Retinal pigment epithelial cell (primary cell): ENCODE measurements around the gene GYS2.

Source experiments
- DNase-seq: peaks from one replicate; pipeline ENCODE4 v3.0.0-alpha.2; 2010; ENCODE audit warnings: low read depth
- H3K4me3 ChIP-seq: 2 replicates; pipeline ENCODE4 v1.5.1; 2011; ENCODE audit warnings: mild to moderate bottlenecking, low read length, control low read depth, moderate library complexity
- TF ChIP-seq, protein P1 (sequence below): conservative IDR thresholded peaks from 2 replicates; pipeline ENCODE4 v1.5.1; 2011; ENCODE audit warnings: low read depth, low read length, control low read depth, inconsistent platforms

The GYS2 gene

GRCh38 chr12:21644516-21644915 is 39.9 kb upstream of the GYS2 start:
- no peak overlapping the region for H3K4me3 ChIP-seq
- TF ChIP-seq, protein P1, sequence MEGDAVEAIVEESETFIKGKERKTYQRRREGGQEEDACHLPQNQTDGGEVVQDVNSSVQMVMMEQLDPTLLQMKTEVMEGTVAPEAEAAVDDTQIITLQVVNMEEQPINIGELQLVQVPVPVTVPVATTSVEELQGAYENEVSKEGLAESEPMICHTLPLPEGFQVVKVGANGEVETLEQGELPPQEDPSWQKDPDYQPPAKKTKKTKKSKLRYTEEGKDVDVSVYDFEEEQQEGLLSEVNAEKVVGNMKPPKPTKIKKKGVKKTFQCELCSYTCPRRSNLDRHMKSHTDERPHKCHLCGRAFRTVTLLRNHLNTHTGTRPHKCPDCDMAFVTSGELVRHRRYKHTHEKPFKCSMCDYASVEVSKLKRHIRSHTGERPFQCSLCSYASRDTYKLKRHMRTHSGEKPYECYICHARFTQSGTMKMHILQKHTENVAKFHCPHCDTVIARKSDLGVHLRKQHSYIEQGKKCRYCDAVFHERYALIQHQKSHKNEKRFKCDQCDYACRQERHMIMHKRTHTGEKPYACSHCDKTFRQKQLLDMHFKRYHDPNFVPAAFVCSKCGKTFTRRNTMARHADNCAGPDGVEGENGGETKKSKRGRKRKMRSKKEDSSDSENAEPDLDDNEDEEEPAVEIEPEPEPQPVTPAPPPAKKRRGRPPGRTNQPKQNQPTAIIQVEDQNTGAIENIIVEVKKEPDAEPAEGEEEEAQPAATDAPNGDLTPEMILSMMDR, result no peak
- no peak for DNase-seq

DNA sequence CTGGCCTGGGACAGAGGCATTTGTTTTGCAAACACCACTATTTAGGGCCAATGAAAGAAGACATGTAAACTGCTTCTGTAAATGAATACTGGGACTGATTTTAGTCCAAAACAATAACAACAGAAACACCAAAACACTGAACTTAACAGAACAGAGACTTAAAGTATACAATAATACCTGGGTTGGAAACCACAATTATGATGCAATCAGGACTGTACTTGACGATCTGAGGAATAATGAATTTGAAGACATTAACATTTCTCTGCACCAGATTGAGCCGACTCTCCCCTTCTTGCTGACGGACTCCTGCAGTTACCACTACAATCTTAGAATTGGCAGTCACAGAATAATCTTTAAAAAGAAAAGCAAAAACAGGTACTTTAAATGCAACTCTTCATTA is 39.1 kb upstream of the GYS2 start:
- no peak for DNase-seq
- TF ChIP-seq, protein P1, result no peak
- H3K4me3 ChIP-seq, result no peak overlapping the region

DNA sequence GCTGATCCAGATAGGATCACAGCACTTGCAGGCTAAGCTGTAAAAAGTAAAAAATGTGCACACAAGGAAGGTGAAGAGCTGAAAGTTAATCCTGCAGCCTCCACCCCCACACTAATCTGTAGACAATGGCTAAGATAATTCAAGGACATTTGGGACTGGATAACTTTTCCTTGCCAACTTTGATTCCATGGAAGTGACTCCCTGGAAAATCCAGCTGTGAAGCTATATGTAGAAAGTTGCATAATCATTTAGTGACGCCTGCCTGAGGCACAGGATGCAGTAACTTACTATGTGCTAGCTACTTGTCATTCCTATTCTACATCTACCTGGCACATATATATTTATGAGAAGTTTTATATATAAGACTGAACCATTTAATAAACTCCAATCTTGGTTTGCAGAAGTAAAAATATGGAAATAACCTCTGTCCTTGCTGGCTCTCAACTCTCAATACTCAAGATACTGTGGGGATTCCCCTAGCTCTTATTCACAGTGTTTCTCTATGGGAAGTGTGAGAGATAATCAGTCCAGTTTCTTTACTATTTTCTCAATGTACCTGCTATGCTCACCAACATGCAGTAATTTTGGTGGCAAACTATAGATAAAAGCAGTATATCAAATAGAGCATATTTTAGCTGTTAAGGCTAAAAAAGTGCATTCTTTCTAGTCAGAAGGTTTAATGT is 38.2 kb upstream of the GYS2 start:
- H3K4me3 ChIP-seq, result no peak overlapping the region
- no peak for DNase-seq
- TF ChIP-seq, protein P1, result no peak

DNA sequence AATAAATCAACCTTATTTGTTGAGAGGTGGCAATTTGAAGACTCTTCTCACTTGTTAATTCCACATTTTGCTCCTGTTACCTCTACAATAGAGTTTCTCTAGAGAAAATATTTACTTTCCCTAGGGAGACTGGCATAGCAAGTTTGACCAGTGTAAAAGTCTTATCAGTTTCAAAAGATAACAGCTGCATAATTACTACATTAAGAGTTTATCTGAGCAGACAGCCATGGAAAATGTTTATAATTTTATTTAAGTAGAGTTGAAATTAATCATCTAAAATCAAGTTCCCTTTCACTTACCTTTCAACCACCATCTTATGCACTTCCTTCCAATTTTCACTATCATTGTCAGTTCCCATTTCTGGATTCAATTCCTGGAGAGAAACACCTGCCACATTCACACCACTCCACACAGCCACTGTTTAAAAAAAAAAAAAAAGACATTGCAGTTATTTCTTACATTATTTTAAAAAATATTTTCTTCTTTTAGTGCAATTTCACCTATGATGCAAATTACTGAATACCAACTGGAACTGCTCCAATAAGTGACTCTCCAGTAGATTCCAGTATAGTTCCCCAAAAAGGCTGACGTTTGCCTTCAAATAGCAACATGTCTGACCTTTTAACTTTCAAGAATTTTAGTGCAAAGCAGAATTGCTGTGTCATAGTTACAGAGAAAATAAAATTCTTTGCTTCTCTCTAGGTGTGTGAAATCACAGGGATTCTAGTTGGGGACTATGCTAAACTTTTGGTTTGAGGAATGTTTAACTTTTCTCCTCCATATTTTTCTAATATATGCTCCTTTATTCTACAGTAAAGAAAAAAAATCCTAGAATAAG is 33.6 kb upstream of the GYS2 start:
- DNase-seq, result no peak
- no peak overlapping the region for H3K4me3 ChIP-seq
- TF ChIP-seq, protein P1, result no peak

- H3K4me3 ChIP-seq, result no peak overlapping the region
- TF ChIP-seq, protein P1, result no peak
- DNase-seq, result no peak
Measured at GRCh38 chr12:21634245-21634644, 29.6 kb upstream of the GYS2 start.

GRCh38 chr12:21631367-21631766 is 26.7 kb upstream of the GYS2 start:
- no peak overlapping the region for H3K4me3 ChIP-seq
- TF ChIP-seq, protein P1, result no peak
- DNase-seq, result no peak

GRCh38 chr12:21627924-21628323 is 23.3 kb upstream of the GYS2 start:
- H3K4me3 ChIP-seq, result no peak overlapping the region
- DNase-seq, result no peak
- TF ChIP-seq, protein P1, result no peak
